Right lobe of liver (tissue), 6 donors: ENCODE data around the gene YIF1B. TPM values are rescaled to one million over a fixed set of nuclear protein-coding genes. Genes with fewer than 3 reads are reported as not detected.

Source experiments
- ATAC-seq, 4 donors: fragments of 200-7000 bp; cut with Tn5 transposase; one replicate each; pipeline ENCODE4 v1.9.1; 2020; ENCODE audit warnings: mild to moderate bottlenecking in 4 of 4, moderate library complexity in 4 of 4
- DNase-seq, 3 donors: peaks; one replicate each; pipeline ENCODE4 v3.0.0-alpha.2; 2020
- H3K27ac ChIP-seq, 3 donors: fragments of 200-600 bp; one replicate each; pipeline ENCODE4 v1.8.0; 2022
- H3K27me3 ChIP-seq, 2 donors: fragments of 200-600 bp; one replicate each; pipeline ENCODE4 v1.8.0; 2022
- H3K36me3 ChIP-seq, 4 donors: fragments of 200-600 bp; sonication (generic) in 1 of 4; one replicate each; pipeline versions ENCODE4 v1.5.1 to v1.8.0; 2017 to 2022; ENCODE audit warnings: control low read depth in 1 of 4
- H3K4me1 ChIP-seq, 4 donors: fragments of 200-600 bp; sonication (generic) in 1 of 4; one replicate each; pipeline versions ENCODE4 v1.5.1 to v1.8.0; 2017 to 2022; ENCODE audit warnings: control low read depth in 1 of 4
- H3K4me3 ChIP-seq, 3 donors: fragments of 200-600 bp; one replicate each; pipeline ENCODE4 v1.8.0; 2022
- H3K9me3 ChIP-seq, 4 donors: fragments of 200-600 bp; sonication (generic) in 1 of 4; one replicate each; pipeline versions ENCODE4 v1.5.1 to v1.8.0; 2017 to 2022; ENCODE audit warnings: control low read depth in 1 of 4
- CTCF ChIP-seq, 4 donors: fragments of 200-600 bp in 3 of 4; fragments of 450-650 bp in 1 of 4; IDR thresholded peaks; one replicate each; pipeline versions ENCODE4 v1.5.1 to v1.8.0; 2016 to 2022; ENCODE audit warnings: antibody characterized with exemption in 4 of 4, mild to moderate bottlenecking in 2 of 4
- POLR2A ChIP-seq: fragments of 450-650 bp; IDR thresholded peaks from one replicate; pipeline ENCODE4 v1.6.1; 2017; ENCODE audit warnings: antibody characterized with exemption, mild to moderate bottlenecking
- WGBS: methylation state at CpG from one replicate; pipeline ENCODE4 v1.1.6; 2018; ENCODE audit warnings: low coverage, low lambda C conversion rate; ENCODE audit not compliant: insufficient coverage; ENCODE audit errors: missing lambda C conversion rate; 5-methylcytosine and 5-hydroxymethylcytosine counted together
- intact Hi-C, 2 donors: fragments of 100-400 bp; cut with DNase I; formaldehyde crosslinking; loops; one replicate each; pipeline versions ENCODE4 v1.11.2 to v1.14.1; 2022
- total RNA-seq, 6 experiments: library from RNA; depleted of rRNA in 2 of 6; stranded (reverse); fragments of >200 nt in 2 of 6; fragmentation: NEBNext Ultra II Directional in 3 of 6; extraction: Animal tissue kit (Norgen Biotek cat#: 25700) in 3 of 6; gene quantifications; one replicate each; pipeline versions ENCODE4 v1.1.0 to v1.2.4, GENCODE V29; 2016 to 2023
- donor health status: DM: no; HTN: yes; CAD: no.
- donor health status: DM: no; HTN: no; CAD: no.
- donor health status: DM: no; HTN: no; CAD: no.
- donor health status: DM: no; HTN: yes; CAD: no.
- donor health status: DM: no; HTN: yes; CAD: no.

The YIF1B gene
- total RNA-seq, 6 experiments from 2014 or later = 26.3 to 69.7 (median 42.0) TPM

- ATAC-seq = no peak
- no peak for DNase-seq
- H3K4me3 ChIP-seq = no peak overlapping the region
These were observed 10.8 kb downstream of the YIF1B start for GRCh38 chr19:38304866-38305429.

GRCh38 chr19:38304352-38304865 lies 11.3 kb downstream of the YIF1B start:
- ATAC-seq = no peak
- H3K4me3 ChIP-seq = no peak overlapping the region
- no CpG with 5 or more reads among the region's 27 CpGs for WGBS
- peaks cover 0 to 3% (median 0%) of the 10 kb centered on the region in 4 donors for H3K36me3 ChIP-seq
- H3K27ac ChIP-seq = no peak overlapping the region
- no peaks in the 10 kb centered on the region for H3K27me3 ChIP-seq
- intact Hi-C loops = no loop called here
- H3K9me3 ChIP-seq = no peaks in the 10 kb centered on the region
- TF ChIP-seq CTCF (IDR thresholded peaks at IDR 0.05) (no peak), POLR2A (no peak)
- peaks cover 0 to 10% (median 4%) of the 10 kb centered on the region in 4 donors for H3K4me1 ChIP-seq
- no peak for DNase-seq

More at GRCh38 chr19:38304866-38305429, 10.8 kb downstream of the YIF1B start:
- no peaks in the 10 kb centered on the region for H3K9me3 ChIP-seq
- intact Hi-C loops = no loop called here
- no peak for TF ChIP-seq CTCF (IDR thresholded peaks at IDR 0.05)
- TF ChIP-seq POLR2A = no peak
- peaks cover 0 to 3% (median 0%) of the 10 kb centered on the region in 4 donors for H3K36me3 ChIP-seq
- H3K4me1 ChIP-seq = peaks cover 0 to 10% (median 4%) of the 10 kb centered on the region in 4 donors
- H3K27me3 ChIP-seq = no peaks in the 10 kb centered on the region
- 79% methylated on average over 8 of the region's 29 CpGs for WGBS
- no peak overlapping the region for H3K27ac ChIP-seq

- Histone ChIP-seq H3K27ac (no peak within 1 kb of the TSS), H3K4me3 (no peak within 1 kb of the TSS), H3K36me3 (peaks cover 0 to 3% (median 0%) of the 10 kb centered on the region in 4 donors), H3K9me3 (no peaks in the 10 kb centered on the region), H3K4me1 (peaks cover 0 to 10% (median 4%) of the 10 kb centered on the region in 4 donors), H3K27me3 (no peaks in the 10 kb centered on the region)
- TF ChIP-seq CTCF (IDR thresholded peaks at IDR 0.05) (no peak), POLR2A (no peak)
- no peak for ATAC-seq
- no peak for DNase-seq
- 100% methylated on average over 2 of the region's 28 CpGs for WGBS
- intact Hi-C loops = no loop called here
These were observed 12.0 kb downstream of the YIF1B start, which contains the start of gene C19orf33 for GRCh38 chr19:38303517-38304351. Gene C19orf33 (plus strand): TSS chr19:38304251. CDS start chr19:38304262, 11 bp downstream.

- H3K36me3 ChIP-seq = no peaks in the 10 kb centered on the region
- ATAC-seq = no peak
- H3K4me3 ChIP-seq = no peak overlapping the region
- H3K27ac ChIP-seq = no peak overlapping the region
- no peak for TF ChIP-seq CTCF (IDR thresholded peaks at IDR 0.05)
- no peak for TF ChIP-seq POLR2A
- H3K27me3 ChIP-seq = no peaks in the 10 kb centered on the region
- no peaks in the 10 kb centered on the region for H3K9me3 ChIP-seq
- H3K4me1 ChIP-seq = peaks cover 0 to 10% (median 4%) of the 10 kb centered on the region in 4 donors
- intact Hi-C loops = no loop called here
- 93% methylated on average over 6 of the region's 11 CpGs for WGBS
- no peak for DNase-seq
These were observed 16.7 kb downstream of the YIF1B start for GRCh38 chr19:38298821-38299680.
